Measurements from ENCODE around the gene RBPMS2.
"Not testable (repeated sequence)": the region's sequence is repeated elsewhere in the genome, so short reads cannot be mapped to it uniquely, and the experiment has no call there.

RBPMS2 gene

DNA sequence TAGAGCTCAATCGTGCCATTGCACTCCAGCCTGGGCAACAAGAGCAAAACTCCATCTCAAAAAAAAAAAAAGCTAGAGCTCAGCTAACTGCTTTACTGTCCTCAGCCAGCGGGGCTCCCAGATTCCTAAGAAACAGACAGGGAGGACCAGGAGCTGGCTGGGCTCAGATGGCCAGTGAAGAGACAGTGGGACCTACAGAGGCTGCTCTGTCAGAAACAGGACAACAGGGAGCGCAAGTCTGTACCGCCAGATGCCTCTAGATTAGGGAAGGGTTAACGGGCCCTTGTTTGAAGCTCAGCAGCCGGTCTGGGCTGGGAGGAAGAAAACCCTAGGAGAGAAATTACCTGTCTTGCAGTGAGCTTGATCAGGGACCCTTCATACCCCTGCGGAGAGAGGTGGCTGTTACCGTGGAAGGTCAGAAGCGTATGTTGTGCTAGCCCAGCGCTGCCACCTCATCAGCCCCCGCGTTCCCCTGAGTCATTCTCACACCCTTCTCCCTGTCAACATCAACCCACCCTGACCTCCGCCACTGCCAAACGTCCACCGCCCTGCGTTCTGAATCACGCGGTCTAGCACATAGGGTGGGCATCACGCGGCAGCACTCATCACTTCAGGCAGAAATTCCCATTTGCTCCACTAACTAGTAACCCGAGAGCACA, 25.3 kb downstream of the RBPMS2 start:
- no peak for DNase-seq

DNA sequence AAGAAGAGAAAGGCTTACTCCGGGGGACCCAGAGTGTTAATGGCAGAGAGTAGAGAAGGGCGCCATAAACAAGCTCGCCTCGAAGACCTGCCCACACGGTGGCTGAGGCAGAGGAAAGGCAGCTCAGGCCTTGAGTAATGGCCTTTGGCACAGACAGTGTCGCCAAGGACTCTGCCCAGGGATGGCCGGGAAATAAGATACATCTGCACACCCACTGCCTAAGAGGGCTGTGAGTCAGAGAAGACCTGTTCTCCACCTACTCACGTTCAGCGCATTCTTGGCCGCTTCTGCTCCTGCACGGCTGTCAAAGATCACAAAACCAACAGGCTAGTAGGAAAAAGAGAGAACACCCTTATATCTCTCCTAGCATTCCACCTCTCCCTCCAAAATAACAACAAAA, 26.2 kb downstream of the RBPMS2 start:
- no peak for DNase-seq

DNA sequence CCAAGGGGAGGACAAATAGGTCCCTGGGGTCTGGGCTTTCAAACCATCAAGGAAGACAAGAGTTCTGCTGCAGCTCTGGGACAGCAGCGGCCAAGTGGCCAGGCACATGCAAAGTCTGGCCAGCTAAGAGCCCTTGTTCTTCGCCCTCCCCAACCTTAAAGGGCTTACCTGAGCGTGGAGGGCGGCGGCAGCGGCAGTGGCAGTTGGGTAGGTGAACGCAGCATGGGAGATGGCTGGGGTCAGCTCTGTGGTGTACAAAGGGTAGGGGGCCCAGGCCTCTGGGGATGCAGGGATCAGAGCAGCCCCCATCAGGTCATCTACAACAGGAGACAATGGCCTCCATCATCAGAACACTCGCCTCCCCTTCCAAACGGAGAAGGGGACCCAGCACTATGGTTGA, 27.1 kb downstream of the RBPMS2 start:
- DNase-seq, result no peak

DNA sequence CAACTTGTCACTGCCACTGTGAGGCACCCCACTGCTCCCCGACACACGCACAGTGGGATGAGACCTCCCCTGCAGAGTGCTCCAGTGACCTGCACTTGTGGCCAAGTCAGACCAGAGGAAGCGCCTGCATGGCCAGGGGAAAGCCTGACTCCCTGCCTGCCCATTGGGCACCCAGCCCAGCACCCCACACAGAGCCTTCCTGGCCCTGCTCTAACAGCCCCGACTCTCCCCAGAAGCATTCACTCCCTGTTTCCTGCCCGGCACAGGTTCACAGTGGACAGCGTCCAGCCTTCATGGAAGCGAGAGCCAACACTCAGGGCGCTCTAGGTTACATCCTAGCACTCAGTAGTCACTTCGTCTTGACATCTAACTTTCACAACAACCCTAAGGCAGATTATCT, 27.8 kb downstream of the RBPMS2 start:
- no peak for DNase-seq

DNA sequence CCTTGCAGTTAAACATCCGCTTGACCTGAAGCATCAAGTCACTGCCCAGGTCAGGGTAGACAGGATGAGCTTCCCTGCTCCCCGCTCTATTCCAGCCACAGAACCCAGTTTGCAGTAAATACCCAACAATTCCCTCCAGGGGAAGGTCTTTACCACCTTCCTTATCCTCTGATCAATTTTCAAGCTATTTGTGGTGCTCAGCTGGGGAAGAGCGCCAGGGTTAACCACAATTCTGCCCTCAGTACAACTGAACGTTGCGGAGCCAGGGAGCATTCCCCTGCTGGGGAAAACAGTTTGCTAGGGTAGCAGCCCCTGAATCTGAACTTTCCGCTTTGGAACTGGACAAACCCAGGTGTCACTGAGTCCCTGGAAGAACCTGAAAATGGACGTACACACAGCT, 28.5 kb downstream of the RBPMS2 start:
- DNase-seq, result no peak

DNA sequence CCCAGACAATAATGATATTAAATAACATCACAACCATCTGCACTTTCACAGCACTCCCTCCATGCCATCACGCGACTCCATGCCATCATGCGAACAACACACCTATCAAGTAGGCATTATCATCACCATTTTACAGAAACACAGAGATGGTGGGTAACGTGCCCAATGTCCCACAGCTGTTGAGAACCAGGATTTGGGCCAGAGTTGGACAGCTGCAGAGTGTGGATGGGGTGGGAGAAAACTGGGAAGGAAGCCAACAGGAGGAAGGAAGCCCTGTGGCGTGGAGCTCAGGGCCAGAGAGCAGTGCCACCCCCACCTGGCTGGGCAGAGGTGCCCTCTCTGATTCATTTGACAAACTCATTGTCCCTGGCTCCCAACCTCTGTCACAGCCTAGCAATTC, 29.0 kb downstream of the RBPMS2 start:
- DNase-seq, result no peak

DNA sequence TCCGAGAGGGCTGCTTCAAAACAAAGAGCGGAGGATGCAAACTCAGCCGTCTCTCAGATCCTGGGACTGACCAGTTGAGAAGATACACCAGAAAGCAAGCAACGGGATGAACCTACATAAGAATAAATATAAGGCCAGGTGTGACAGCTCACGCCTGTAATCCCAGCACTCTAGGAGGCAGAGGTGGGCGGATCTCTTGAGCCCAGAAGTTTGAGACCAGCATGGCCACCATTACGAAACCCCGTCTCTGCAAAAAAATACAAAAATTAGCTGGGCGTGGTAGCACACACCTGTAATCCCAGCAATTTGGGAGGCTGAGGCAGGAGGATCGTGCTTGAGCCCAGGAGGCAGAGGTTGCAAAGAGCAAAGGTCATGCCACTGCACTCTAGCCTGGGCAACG, 31.7 kb downstream of the RBPMS2 start:
- no peak for DNase-seq

DNA sequence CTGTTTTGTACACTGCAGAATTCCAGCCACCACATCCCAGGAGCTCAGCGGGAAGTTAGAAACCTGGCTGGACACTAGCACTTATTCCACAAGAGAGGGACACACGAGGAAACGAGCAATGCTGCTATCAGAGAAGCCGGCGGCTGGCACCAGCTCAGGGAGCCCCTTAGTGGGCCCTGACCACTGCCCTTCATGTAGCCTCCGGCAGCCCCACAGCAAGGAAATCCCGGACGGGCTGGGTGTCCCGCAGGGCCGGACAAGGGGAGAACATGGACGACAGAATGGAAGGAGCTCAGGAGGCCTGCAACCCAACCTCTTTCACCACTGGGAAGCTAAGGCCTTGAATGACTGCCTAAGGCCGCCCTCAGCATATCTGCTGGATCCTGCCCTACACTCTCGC, 32.5 kb downstream of the RBPMS2 start:
- no peak for DNase-seq

DNA sequence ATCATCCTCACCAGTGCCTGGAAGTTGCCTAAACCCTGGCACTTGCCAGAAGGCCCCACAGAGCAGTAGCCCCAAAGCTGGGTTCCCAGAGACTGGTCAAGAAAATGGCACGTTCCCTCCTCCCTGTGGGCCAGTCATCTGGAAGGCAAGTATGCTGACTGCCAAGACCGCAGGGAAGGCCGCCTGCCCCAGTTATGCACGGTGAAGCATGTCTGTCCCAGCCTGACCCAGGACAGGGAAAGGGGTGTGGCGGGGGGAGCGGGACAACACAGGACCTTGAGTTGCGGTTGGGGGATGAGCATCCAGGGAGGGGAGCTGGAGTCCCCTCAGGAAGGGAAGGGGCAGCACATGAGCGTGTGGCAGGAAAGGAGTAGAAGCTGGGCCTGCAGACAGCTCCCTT, 33.0 kb downstream of the RBPMS2 start:
- DNase-seq, result no peak

DNA sequence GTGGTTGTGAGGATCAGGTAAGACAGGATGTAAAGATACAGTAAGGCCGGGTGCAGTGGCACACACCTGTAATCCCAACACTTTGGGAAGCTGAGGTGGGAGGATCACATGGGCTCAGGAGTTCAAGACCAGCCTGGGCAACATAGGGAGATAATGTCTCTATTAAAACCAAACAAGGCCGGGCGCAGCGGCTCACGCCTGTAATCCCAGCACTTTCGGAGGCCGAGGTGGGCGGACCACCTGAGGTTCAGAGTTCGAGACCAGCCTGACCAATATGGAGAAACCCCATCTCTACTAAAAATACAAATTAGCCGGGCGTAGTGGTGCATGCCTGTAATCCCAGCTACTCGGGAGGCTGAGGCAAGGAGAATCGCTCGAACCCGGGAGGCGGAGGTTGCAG, 33.7 kb downstream of the RBPMS2 start:
- DNase-seq, result not testable (repeated sequence)

DNA sequence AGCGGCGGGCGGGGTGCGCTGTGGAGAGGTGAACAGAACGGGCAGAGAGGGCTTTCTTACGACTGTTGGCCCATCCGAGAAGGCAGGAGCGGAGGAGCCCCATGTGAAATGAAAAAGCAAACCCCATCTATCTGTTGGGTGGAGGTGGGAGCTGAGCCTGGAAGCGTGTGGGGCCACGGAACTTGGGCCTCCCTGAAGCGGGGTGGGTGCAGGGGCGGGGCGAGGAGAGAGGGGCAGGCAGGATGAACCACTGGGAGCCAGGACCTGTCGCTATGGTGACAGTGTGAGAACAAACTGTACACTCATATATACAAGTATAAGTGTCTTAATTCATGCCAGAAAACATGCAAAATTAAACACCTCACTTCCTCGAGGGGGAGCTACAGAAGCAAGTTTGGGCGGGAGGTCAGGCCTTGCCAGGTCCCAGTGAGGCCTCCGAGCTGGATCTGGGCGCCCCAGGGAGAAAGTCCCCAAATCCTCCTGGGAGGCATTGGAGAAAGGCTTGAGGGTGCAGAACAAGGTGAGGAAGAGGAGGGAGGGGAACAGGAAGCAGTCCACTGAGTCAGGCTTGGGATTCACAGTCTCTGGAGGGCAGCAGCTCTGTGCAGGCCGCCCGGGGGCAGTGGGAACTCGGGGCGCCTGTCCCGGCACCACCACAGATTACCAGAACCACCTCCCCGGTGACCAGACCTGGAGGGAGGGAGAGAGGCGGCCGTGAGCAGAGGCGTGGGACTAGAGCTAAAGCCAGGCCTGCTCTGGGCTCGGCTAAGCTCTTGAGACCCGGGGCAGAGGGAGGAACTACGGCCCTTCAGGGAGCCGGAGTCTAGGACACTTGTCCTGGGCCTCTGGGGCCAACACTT, 34.8 kb downstream of the RBPMS2 start:
- DNase-seq, result no peak

DNA sequence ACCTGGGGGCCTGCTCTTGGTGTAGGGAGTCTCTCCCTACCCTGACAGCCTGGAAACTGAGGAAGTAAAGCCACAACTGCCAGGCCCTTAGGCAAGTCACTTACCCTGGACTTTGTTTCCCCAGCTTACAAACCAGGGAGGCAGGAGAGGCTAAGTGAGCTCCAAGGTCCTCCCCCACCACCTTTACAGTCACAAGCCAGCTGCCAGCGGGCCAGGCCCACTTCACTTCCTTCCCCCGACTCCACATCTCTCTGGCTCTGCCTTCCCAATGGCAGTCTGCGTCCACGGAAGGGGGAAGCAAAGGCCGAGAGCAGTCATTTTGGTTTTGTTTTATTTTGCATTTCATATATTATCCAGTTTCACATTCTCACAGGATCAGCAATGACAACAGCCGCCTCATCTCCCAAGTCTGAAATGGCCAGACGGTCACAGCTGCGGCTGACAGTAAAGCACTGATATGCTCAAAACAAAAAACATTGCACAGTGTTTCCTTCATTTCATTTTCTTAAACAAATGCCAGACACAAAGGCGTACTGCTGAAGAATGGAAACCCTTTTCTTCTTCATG, 35.7 kb downstream of the RBPMS2 start:
- no peak for DNase-seq

DNA sequence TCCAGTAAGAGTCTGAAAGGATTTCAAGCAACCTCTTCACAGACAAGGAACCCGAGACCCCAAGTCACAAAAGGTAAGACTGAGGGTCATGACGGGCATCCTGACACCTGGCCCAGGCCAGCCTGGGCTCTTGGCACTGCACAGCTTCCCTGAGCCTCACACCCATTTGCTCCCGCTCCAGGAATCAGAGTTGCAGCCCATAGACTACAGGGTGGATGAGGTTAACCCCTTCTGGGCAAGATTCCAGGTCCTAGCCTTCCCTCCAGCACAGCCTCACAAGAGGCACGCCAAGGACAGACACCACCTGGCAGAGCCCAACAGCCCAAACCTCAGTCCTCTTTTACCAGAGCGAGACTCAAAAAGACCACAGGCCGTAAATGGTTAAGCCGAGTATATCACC, 36.2 kb downstream of the RBPMS2 start:
- DNase-seq, result no peak

DNA sequence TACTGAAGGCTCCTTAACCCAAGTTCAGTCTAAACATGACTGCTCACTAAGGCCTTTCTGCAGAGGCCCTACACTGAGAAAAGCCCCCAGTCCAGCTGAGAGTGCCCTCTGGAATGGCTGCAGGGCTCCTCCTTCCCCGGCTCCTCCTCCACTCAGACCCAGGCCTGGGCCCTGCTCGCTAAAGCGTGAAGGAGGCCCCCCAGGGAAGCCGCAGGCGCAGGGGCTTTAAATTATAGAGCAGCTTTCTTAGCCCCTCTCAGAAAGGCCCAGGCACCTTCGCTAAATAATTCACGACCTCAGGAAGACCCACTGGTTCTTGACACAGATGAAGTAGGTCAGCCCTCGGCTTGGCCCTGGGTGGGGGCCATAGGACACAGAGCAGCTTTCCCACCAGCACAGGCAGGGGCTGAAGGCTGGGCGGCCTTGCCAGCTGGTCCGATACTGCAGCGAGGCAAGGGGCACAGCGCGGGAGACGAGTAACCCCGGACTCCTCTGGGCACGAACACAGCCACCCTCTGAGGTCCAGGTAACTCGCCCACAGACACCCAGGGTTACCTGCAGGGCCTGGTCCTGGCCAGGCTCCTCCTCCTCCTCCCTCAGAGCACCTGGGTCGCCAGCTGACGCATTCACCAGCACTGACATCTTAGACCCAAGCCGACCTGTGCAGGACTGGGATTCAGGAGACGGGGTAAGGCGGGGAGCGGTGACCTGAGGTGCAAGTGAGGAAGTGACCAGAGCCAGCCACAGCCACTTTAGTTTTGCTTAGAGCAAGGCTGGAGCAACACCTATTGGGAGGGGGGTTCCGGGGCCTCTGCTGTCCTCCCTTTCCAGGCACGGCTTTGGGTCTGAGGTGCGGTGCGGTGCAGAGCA, 36.9 kb downstream of the RBPMS2 start:
- no peak for DNase-seq

DNA sequence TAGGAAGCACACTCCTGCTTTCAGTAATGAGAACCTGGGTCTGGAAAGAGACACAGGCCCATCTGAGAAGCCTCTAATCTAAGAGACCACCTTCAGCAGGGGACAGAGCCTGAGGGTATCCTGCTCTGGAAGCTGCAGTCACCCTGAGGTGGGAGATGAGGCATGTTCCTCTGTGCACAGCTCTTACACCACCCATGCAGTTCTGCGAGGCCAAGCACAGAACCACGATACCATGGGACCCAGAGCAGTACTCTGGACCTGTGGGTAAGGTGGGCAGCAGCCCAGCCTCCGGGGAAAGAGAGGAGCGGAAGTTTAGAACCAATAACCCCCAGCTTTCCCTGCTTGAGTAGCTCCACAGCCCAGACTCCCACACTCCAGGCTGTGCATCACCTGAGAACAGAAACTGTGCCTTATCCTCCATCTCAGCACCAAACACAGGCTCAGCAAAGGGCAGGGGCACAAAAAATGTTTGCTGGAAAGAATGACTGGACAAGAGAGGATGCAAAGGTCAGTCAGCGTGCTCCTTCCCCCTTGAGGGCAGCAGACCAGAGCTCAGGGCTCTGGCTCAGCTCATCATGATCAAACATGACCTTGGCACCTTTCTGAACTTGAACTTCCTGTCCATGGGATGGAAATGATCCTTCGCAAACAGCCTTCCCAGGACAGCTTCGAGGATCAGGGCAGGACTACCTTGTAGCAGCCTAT, 43.1 kb downstream of the RBPMS2 start:
- DNase-seq, result no peak

DNA sequence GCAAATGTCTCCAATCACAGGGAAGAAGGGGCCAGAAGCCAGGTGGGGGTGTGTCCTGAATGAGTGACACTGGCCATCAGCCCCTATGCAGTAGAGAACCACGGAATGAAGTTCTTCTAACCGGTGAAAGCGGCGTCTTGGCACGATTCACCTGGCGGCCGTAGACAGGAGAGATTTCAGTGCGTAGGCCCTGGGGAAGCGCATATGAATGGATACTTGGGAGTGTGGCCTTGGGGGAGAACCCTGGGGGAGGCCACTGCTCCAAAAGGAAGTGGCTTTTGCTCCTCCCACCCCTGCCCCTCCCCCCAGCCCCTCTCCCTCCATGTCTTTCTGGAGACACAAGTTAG, 43.6 kb downstream of the RBPMS2 start:
- no peak for DNase-seq

DNA sequence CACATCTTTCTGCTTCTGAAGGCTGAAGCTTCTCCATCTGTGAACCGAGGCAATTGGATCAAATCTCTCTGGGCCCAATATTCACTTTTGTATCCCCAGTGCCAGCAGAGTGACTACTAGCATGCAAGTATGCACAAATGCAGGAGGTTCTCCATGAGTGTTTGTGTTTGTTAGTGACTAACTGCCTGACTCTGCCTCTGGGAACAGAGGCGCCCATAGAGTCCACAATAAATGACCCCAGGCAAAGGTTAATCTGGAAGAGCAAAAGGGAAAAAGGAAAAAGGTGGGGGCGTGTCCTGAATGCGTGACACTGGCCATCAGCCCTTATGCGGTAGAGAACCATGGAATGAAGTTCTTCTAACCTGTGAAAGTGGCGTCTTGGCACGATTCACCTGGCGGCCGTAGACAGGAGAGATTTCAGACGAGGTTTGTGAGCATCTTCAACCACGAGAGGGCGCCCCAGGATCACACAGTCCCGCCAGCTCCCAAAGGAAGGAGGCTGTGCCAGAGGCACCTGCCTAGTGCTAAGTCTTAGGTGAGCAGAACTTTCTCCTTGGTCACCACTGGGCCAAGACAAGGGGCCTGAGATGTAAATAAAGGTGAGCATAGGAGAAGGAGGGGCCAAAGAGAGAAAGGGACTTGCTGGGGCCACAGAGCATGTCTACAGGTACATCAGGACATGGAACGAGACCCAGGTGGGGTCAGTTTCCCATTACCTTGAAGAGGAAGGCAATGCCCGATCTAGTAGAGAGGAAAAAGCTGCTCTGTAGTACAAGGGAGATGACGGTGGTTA, 44.2 kb downstream of the RBPMS2 start:
- DNase-seq, result peak; percentile 50

DNA sequence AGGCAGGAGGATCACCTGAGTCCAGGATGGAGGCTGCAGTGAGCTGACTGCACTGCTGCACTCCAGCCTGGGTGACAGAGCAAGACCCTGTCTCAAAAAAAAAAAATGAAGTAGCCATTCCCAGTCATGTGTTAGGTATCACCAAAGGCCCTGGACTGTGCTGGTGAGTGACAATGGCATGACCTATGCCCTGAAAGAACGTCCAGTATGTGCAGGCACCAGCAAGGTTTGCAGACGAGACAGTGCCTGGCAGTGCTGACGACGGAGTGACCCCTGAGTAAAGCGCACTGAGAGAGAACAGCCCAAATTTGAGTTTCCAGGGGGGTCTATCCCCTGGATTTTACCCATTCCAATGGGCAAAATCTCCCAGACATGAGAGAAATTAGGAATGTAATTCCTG, 45.2 kb downstream of the RBPMS2 start:
- no peak for DNase-seq

DNA sequence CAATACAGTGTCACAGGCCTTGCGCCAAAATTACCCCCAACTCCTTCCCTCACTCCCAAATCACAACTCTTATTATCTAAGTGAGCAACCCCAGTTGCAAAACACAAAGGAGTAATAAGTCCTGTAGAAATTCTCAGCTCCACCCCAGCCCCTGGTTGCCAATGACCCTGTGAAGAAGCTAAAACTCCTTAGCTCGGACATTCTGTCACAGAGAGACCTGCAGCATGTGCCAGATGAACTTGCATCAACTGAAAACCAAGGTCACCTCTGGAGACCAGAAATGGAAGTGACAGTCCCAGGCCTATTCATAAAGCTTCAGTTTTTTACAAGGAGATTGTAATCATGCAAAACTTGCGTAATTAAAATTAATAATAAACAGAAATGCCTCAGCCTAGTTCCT, 55.2 kb downstream of the RBPMS2 start:
- DNase-seq, result no peak

DNA sequence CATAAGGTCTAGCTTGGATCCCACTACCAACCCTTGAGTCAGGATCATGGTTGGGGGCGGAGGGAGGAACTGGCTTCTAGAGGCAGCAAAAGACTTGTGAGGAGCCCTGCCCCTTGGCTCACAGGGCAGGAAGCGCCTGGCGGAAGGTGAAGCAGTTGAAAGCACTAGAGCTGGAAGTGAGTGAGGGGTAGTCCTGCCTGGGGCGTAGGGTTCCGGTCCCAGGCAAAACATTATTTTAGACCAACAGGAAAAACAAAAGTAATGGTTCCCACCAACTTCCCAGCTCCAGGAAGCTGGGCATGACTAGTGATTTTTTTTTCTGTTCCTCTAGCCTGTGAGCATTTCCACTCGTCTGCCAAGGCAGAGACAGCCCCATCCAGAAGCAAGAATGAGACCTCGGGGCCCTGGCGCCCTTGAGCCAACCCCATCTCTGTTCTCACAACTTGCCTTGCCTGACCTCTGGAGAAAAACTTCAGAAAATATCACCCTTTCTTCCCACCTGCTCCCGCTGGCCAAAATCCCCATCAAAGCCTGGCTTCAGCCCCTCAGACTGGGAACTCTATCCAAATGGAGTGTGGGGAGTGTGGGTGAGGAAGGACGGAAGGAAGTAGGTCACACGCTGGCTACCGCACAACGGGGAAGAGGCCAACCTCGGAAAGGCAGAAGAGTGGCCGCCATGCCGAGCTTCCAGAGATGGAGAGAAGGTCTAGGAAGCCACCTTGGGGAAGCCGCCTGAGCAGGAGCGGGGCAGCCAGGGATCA, 57.5 kb downstream of the RBPMS2 start:
- no peak for DNase-seq

DNA sequence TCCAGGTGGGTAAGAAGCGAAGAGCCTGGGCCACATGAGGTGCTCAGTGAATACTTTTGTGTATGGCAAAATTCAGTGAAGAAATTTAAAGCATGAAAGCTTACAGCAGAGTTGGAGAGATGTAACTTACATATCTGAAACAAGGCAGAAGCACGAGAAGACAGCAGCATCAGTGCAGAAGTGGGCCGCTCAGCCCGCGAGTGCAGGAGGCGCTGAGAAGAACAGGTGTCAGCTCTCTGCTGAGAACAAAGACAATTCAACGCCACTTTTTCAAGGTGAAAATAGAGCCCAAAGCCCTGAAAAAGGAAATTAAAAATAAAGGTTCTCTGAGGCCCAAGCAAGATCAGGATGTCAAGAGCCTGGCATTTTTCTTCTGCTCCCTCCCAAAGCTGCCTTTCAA, 58.3 kb downstream of the RBPMS2 start:
- DNase-seq, result no peak

All from NCI-H2081 treated with DMSO at 0.1 percent for 48 hours (cell line).